ENCODE results near the gene USP48. TPM values are rescaled to one million over a fixed set of nuclear protein-coding genes. Genes with fewer than 3 reads are reported as not detected.

The USP48 gene
- total and polyA plus RNA-seq, 2 of the 4 experiments (the other 2 are of a cell fraction) = 24.7 to 25.0 TPM

- no CpG with 5 or more reads among the region's 1 CpG for WGBS, 2 experiments (ENCODE audit: extremely low coverage in 2 of 2, insufficient read length in 1 of 2)
- intact Hi-C loops (cut with micrococcal nuclease) = no loop called here
- in situ Hi-C loops (cut with MboI; ENCODE audit: low sequenced_read_pairs) = no loop called here
- no peak for ATAC-seq (ENCODE audit: low read depth)
- H4K5ac ChIP-seq (ENCODE audit: low read depth, low read length) = no peak overlapping the region
- H3K18ac ChIP-seq (ENCODE audit: low read depth, low read length) = no peak overlapping the region
- no peak overlapping the region for H3K4me3 ChIP-seq (ENCODE audit: insufficient read depth, low read depth, low read length)
- H4K20me1 ChIP-seq (ENCODE audit: insufficient read depth, low read length) = no peaks in the 10 kb centered on the region
- no peak overlapping the region for H2AFZ ChIP-seq (replicated peaks; ENCODE audit: low read length, poor library complexity)
- H3K36me3 ChIP-seq (ENCODE audit: control insufficient read depth, insufficient read depth, low read length) = peaks cover 13% of the 10 kb centered on the region
- no peak overlapping the region for H3K4ac ChIP-seq (ENCODE audit: low read depth, low read length)
- H2BK5ac ChIP-seq (ENCODE audit: low read depth, low read length, poor library complexity, severe bottlenecking) = no peak overlapping the region
- ChIA-PET POLR2A (ENCODE audit: unreplicated experiment) (interaction anchor here (0.6 kb wide), 1 partner anchor 356 kb away, joined by 7 read pairs; no protein-coding TSS in a partner anchor), CTCF (interaction anchor here (0.6 kb wide), 1 partner anchor 82 kb away, joined by 5 read pairs; no protein-coding TSS in a partner anchor)
- BruUV-seq (replicated peaks) = no TSS peak
- H2BK15ac ChIP-seq (ENCODE audit: low read depth, low read length) = no peak overlapping the region
- no peak overlapping the region for H2BK120ac ChIP-seq (ENCODE audit: low read depth, low read length)
- no peaks in the 10 kb centered on the region for H3K4me1 ChIP-seq (ENCODE audit: control insufficient read depth, insufficient read depth, low read length)
- H4K91ac ChIP-seq (ENCODE audit: insufficient read depth, low read depth, low read length) = no peak overlapping the region
- no peak overlapping the region for H3K56ac ChIP-seq (ENCODE audit: extremely low read depth, insufficient read depth, low read length)
- H3K9me3 ChIP-seq (ENCODE audit: control insufficient read depth, insufficient read depth, low read length) = 0 out of 2 replicates have a peak, but pooled peaks cover 2% of the 10 kb centered on the region
- H3K14ac ChIP-seq (replicated peaks; ENCODE audit: low read depth, low read length) = no peak overlapping the region
- no peak for DNase-seq
- H3K27ac ChIP-seq (ENCODE audit: insufficient read depth, low read length) = no peak overlapping the region
- H3K27me3 ChIP-seq (ENCODE audit: control insufficient read depth, insufficient read depth, low read length) = no peaks in the 10 kb centered on the region
- no peak overlapping the region for H3K23ac ChIP-seq (ENCODE audit: low read depth, low read length)
- no peak overlapping the region for H2BK20ac ChIP-seq (ENCODE audit: low read depth, low read length)
- dilution Hi-C loops (cut with HindIII; ENCODE audit: low sequenced_read_pairs, unreplicated experiment) = no loop called here
- H4K8ac ChIP-seq (ENCODE audit: low read depth in 2 of 2, low read length in 2 of 2) = no peak overlapping the region
- no peak for TF ChIP-seq USF2 (IDR thresholded peaks at IDR 0.05; ENCODE audit: low read depth, low read length)
- no peak for TF ChIP-seq RAD21 (IDR thresholded peaks at IDR 0.05; ENCODE audit: low read length)
- no peak for TF ChIP-seq BHLHE40 (IDR thresholded peaks at IDR 0.05; ENCODE audit: low read depth, low read length)
- TF ChIP-seq, protein P1, sequence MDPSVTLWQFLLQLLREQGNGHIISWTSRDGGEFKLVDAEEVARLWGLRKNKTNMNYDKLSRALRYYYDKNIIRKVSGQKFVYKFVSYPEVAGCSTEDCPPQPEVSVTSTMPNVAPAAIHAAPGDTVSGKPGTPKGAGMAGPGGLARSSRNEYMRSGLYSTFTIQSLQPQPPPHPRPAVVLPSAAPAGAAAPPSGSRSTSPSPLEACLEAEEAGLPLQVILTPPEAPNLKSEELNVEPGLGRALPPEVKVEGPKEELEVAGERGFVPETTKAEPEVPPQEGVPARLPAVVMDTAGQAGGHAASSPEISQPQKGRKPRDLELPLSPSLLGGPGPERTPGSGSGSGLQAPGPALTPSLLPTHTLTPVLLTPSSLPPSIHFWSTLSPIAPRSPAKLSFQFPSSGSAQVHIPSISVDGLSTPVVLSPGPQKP (IDR thresholded peaks at IDR 0.05; ENCODE audit: borderline replicate concordance, low read depth, low read length) = no peak
- TF ChIP-seq CEBPB (IDR thresholded peaks at IDR 0.05; ENCODE audit: low read depth, low read length) = no peak
- TF ChIP-seq RCOR1 (IDR thresholded peaks at IDR 0.05; ENCODE audit: insufficient replicate concordance, low read length) = no peak
- no peak for TF ChIP-seq NFE2L2 (IDR thresholded peaks at IDR 0.05; ENCODE audit: low read depth, low read length)
- no peak for TF ChIP-seq FOS (IDR thresholded peaks at IDR 0.05; ENCODE audit: low read depth, low read length)
- TF ChIP-seq, protein P2, sequence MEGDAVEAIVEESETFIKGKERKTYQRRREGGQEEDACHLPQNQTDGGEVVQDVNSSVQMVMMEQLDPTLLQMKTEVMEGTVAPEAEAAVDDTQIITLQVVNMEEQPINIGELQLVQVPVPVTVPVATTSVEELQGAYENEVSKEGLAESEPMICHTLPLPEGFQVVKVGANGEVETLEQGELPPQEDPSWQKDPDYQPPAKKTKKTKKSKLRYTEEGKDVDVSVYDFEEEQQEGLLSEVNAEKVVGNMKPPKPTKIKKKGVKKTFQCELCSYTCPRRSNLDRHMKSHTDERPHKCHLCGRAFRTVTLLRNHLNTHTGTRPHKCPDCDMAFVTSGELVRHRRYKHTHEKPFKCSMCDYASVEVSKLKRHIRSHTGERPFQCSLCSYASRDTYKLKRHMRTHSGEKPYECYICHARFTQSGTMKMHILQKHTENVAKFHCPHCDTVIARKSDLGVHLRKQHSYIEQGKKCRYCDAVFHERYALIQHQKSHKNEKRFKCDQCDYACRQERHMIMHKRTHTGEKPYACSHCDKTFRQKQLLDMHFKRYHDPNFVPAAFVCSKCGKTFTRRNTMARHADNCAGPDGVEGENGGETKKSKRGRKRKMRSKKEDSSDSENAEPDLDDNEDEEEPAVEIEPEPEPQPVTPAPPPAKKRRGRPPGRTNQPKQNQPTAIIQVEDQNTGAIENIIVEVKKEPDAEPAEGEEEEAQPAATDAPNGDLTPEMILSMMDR (conservative IDR thresholded peaks at IDR 0.05; ENCODE audit: low read depth, low read length) = no peak
- no peak for TF ChIP-seq CHD1 (IDR thresholded peaks at IDR 0.05; ENCODE audit: low read depth, low read length)
- no peak for TF ChIP-seq POLR2A (IDR thresholded peaks at IDR 0.05; ENCODE audit: low read depth, low read length)
- no peak for TF ChIP-seq MAZ (IDR thresholded peaks at IDR 0.05; ENCODE audit: borderline replicate concordance, low read depth, low read length)
- no peak for TF ChIP-seq MAFK (IDR thresholded peaks at IDR 0.05; ENCODE audit: low read depth, low read length)
- TF ChIP-seq RFX5 (IDR thresholded peaks at IDR 0.05; ENCODE audit: low read depth, low read length) = no peak
- TF ChIP-seq MXI1 (IDR thresholded peaks at IDR 0.05; ENCODE audit: borderline replicate concordance, low read depth, low read length) = no peak
- no peak for TF ChIP-seq SMC3 (IDR thresholded peaks at IDR 0.05; ENCODE audit: low read depth, low read length)
- no peak overlapping the region for H2AK5ac ChIP-seq (ENCODE audit: low read depth, low read length)
- no peak overlapping the region for H3K4me2 ChIP-seq (ENCODE audit: low read depth, low read length)
- H3K9ac ChIP-seq (ENCODE audit: low read depth, low read length) = no peak overlapping the region
- peaks cover 9% of the 10 kb centered on the region; the same call in 1 of the 2 replicates for H3K9me1 ChIP-seq (ENCODE audit: insufficient read depth, low read length)
- no peak overlapping the region for H2AK9ac ChIP-seq (replicated peaks; ENCODE audit: low read depth, low read length, poor library complexity)
- peaks cover 2 to 7% of the 10 kb centered on the region in 2 experiments; a peak in 2 of 4 replicates for H3K79me1 ChIP-seq (ENCODE audit: low read depth in 1 of 2, low read length in 2 of 2)
Observed at GRCh38 chr1:21680381-21680780, 102.6 kb downstream of the USP48 start.

Measured in IMR-90 (cell line).